GM23338 (cell line): ENCODE measurements around the gene NAE1. TPM values are rescaled to one million over a fixed set of nuclear protein-coding genes. Genes with fewer than 3 reads are reported as not detected.

Experiments
- ATAC-seq: fragments of 200-7000 bp; cut with Tn5 transposase; 3 replicates; pipeline ENCODE4 v1.9.1; 2020
- DNase-seq: peaks from one replicate; pipeline ENCODE4 v3.0.0-alpha.2; 2015; ENCODE audit warnings: low spot score
- H2AFZ ChIP-seq: fragments of 200-600 bp; sonication (generic); 2 replicates; pipeline ENCODE4 v1.8.0; 2016; ENCODE audit warnings: antibody characterized with exemption, mild to moderate bottlenecking, moderate library complexity
- H3F3A ChIP-seq: fragments of 200-600 bp; sonication (generic); replicated peaks from 2 replicates; pipeline ENCODE4 v1.8.0; 2017; ENCODE audit warnings: antibody characterized with exemption, mixed run types, low read depth
- H3K27ac ChIP-seq: fragments of 200-600 bp; sonication (generic); 2 replicates; pipeline ENCODE4 v1.6.1; 2016; ENCODE audit warnings: low read depth
- H3K27me3 ChIP-seq: fragments of 200-600 bp; sonication (generic); 2 replicates; pipeline ENCODE4 v1.8.0; 2016; ENCODE audit warnings: mild to moderate bottlenecking, mixed run types, moderate library complexity; ENCODE audit not compliant: insufficient read depth
- H3K36me3 ChIP-seq: fragments of 200-600 bp; sonication (generic); 2 replicates; pipeline ENCODE4 v1.8.0; 2016; ENCODE audit warnings: mild to moderate bottlenecking; ENCODE audit not compliant: insufficient read depth
- H3K4me1 ChIP-seq: fragments of 200-600 bp; sonication (generic); 2 replicates; pipeline ENCODE4 v1.8.0; 2016; ENCODE audit warnings: mild to moderate bottlenecking, moderate library complexity; ENCODE audit not compliant: insufficient read depth
- H3K4me2 ChIP-seq: fragments of 200-600 bp; sonication (generic); 2 replicates; pipeline ENCODE4 v1.7.1; 2017; ENCODE audit warnings: mixed run types
- H3K4me3 ChIP-seq: fragments of 200-600 bp; sonication (generic); 2 replicates; pipeline ENCODE4 v1.6.1; 2016; ENCODE audit warnings: mixed run types
- H3K79me2 ChIP-seq: fragments of 200-600 bp; sonication (generic); replicated peaks from 2 replicates; pipeline ENCODE4 v1.8.0; 2017; ENCODE audit warnings: mild to moderate bottlenecking; ENCODE audit not compliant: insufficient read depth
- H3K9me2 ChIP-seq: fragments of 200-600 bp; sonication (generic); 2 replicates; pipeline ENCODE4 v1.8.0; 2017; ENCODE audit not compliant: insufficient read depth
- H4K20me1 ChIP-seq: fragments of 200-600 bp; sonication (generic); replicated peaks from 2 replicates; pipeline ENCODE4 v1.8.0; 2017; ENCODE audit warnings: mild to moderate bottlenecking; ENCODE audit not compliant: insufficient read depth
- H3K27ac Mint-ChIP-seq: 2 replicates; pipeline ENCODE4 v1.8.0; 2020; ENCODE audit warnings: inconsistent platforms, mild to moderate bottlenecking, moderate library complexity, mixed read lengths
- H3K27me3 Mint-ChIP-seq: 3 replicates; pipeline ENCODE4 v1.8.0; 2022; ENCODE audit warnings: low read depth, mild to moderate bottlenecking, moderate library complexity, mixed read lengths, inconsistent platforms; ENCODE audit not compliant: insufficient read depth, poor library complexity
- H3K36me3 Mint-ChIP-seq: 3 replicates; pipeline ENCODE4 v1.8.0; 2021; ENCODE audit warnings: low read depth, mild to moderate bottlenecking, inconsistent platforms, moderate library complexity, mixed read lengths
- H3K4me1 Mint-ChIP-seq: 3 replicates; pipeline ENCODE4 v1.8.0; 2020; ENCODE audit warnings: mild to moderate bottlenecking, inconsistent platforms, mixed read lengths
- H3K4me3 Mint-ChIP-seq: 3 replicates; pipeline ENCODE4 v1.8.0; 2021; ENCODE audit warnings: moderate library complexity, mild to moderate bottlenecking, inconsistent platforms, mixed read lengths
- H3K9me3 Mint-ChIP-seq: 3 replicates; pipeline ENCODE4 v1.8.0; 2020; ENCODE audit warnings: moderate library complexity, mild to moderate bottlenecking, inconsistent platforms, mixed read lengths
- CREB1 ChIP-seq: fragments of 250-450 bp; sonication (Bioruptor Pico); IDR thresholded peaks from 2 replicates; pipeline ENCODE4 v1.5.0; 2020; ENCODE audit warnings: low read depth, mild to moderate bottlenecking, moderate library complexity
- JUNB ChIP-seq: IDR thresholded peaks from one replicate; pipeline ENCODE4 v1.6.1; 2016; ENCODE audit warnings: antibody characterized with exemption; ENCODE audit not compliant: unreplicated experiment
- POLR2AphosphoS5 ChIP-seq: IDR thresholded peaks from 2 replicates; pipeline ENCODE4 v1.6.1; 2016; ENCODE audit warnings: antibody characterized with exemption, low read depth
- STAT1 ChIP-seq: IDR thresholded peaks from one replicate; pipeline ENCODE4 v1.6.1; 2016; ENCODE audit warnings: antibody characterized with exemption; ENCODE audit not compliant: unreplicated experiment
- ZNF114 ChIP-seq: fragments of 250-450 bp; sonication (Bioruptor Pico); IDR thresholded peaks from 2 replicates; pipeline ENCODE4 v1.5.0; 2020; ENCODE audit warnings: mild to moderate bottlenecking, moderate library complexity
- ZNF331 ChIP-seq: fragments of 250-450 bp; sonication (Bioruptor Pico); IDR thresholded peaks from 2 replicates; pipeline ENCODE4 v1.5.0; 2020; ENCODE audit warnings: low read depth, mild to moderate bottlenecking, moderate library complexity
- polyA plus RNA-seq: library from polyadenylated mRNA; unstranded; fragments of >200 nt; fragmentation: Nextera tagmentation; extraction: Ambion mirVana; gene quantifications from 2 replicates; pipeline ENCODE4 v1.2.1, GENCODE V29; 2016
- total RNA-seq: library from RNA; depleted of rRNA; stranded (reverse); fragments of >200 nt; shearing (Covaris generic); gene quantifications from 2 replicates; pipeline ENCODE4 v1.2.3, GENCODE V29; 2014
- TF ChIP-seq, protein P1 (sequence below): IDR thresholded peaks from 2 replicates; pipeline ENCODE4 v1.6.1; 2016; ENCODE audit warnings: antibody characterized with exemption
- TF ChIP-seq, protein P2 (sequence below): IDR thresholded peaks from one replicate; pipeline ENCODE4 v1.6.1; 2018; ENCODE audit warnings: antibody characterized with exemption; ENCODE audit not compliant: unreplicated experiment
- TF ChIP-seq, protein P3 (sequence below): fragments of 250-450 bp; sonication (Bioruptor Pico); IDR thresholded peaks from 2 replicates; pipeline ENCODE4 v1.5.0; 2020; ENCODE audit warnings: mild to moderate bottlenecking, moderate library complexity

NAE1 gene
- total and polyA plus RNA-seq, 2 experiments from 2014 or later, result 139 to 209 TPM

DNA sequence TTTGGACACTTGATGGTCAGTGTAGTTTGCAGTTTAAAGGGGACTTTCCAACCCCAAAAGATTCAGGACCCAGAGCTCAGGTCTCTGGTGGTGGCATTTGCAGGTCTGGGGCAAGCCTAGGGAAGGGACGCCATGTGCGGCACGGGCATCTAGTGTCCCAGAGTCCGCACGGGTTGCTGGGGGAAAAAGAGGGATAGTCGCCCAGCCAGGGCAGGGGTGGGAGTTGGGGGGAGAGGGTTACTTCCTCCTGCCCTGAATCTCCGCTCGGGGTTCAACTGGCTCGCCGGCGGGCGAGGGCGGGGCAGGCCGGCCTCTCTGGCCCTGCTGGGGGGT is 13.2 kb upstream of the NAE1 start:
- Histone ChIP-seq H3K4me3 (peak overlapping the region; percentile 69), H2AFZ (peak overlapping the region; percentile 99), H3K79me2 (no peaks in the 10 kb centered on the region), H4K20me1 (no peaks in the 10 kb centered on the region), H3K4me1 (no peaks in the 10 kb centered on the region; the same call in 1 of the 2 replicates), H3K27me3 (peaks cover 51% of the 10 kb centered on the region), H3K36me3 (no peaks in the 10 kb centered on the region), H3K27ac (no peak overlapping the region), H3K4me2 (peak overlapping the region; percentile 86), H3F3A (0 out of 2 replicates have a peak, but pooled peaks cover 6% of the 10 kb centered on the region), H3K9me2 (no peaks in the 10 kb centered on the region; the same call in 1 of the 2 replicates)
- H3K36me3 Mint-ChIP-seq, result no peaks in the 10 kb centered on the region
- no peak overlapping the region for H3K27ac Mint-ChIP-seq
- H3K4me3 Mint-ChIP-seq, result peak overlapping the region; percentile 76
- no peaks in the 10 kb centered on the region; the same call in 2 of the 3 replicates for H3K9me3 Mint-ChIP-seq
- TF ChIP-seq CREB1 (CRISPR knock-in tag) (no peak), JUNB (no peak), POLR2AphosphoS5 (peak; percentile 21; the same call in 1 of the 2 replicates)
- ATAC-seq (no peak; the same call in 2 of the 3 replicates), DNase-seq (peak; percentile 73)
- peaks cover 40% of the 10 kb centered on the region for H3K27me3 Mint-ChIP-seq
- H3K4me1 Mint-ChIP-seq, result peaks cover 16% of the 10 kb centered on the region

DNA sequence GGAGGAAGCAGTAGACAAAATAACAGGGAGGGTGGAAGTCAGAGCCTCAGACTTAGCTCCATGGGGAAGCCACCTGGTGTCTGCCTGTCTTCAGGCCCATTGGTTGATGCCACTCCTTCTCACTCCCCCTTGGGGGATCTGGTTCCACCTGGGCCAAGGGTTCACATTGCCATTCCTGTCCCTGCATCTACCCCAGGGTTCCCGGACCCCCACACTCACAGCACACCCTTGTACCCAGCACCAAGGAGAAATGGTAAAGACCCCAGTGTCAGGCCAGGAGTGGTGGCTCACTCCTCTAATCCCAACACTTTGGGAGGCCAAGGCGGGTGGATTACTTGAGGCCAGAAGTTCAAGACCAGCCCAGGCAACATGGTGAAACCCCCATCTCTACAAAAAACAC is 12.4 kb upstream of the NAE1 start:
- H3K9me2 ChIP-seq, result no peaks in the 10 kb centered on the region; the same call in 1 of the 2 replicates
- DNase-seq (no peak), ATAC-seq (no peak)
- peaks cover 51% of the 10 kb centered on the region for H3K27me3 ChIP-seq
- H3K36me3 Mint-ChIP-seq, result no peaks in the 10 kb centered on the region
- H3K4me2 ChIP-seq, result no peak overlapping the region
- H3K27ac Mint-ChIP-seq, result no peak overlapping the region
- H3K36me3 ChIP-seq, result no peaks in the 10 kb centered on the region
- peaks cover 40% of the 10 kb centered on the region for H3K27me3 Mint-ChIP-seq
- H3K4me3 Mint-ChIP-seq, result peak overlapping the region; percentile 76
- no peak overlapping the region for H3K4me3 ChIP-seq
- H3K9me3 Mint-ChIP-seq, result no peaks in the 10 kb centered on the region; the same call in 2 of the 3 replicates
- H3K4me1 Mint-ChIP-seq, result peaks cover 16% of the 10 kb centered on the region
- H3K27ac ChIP-seq, result no peak overlapping the region
- peak overlapping the region; percentile 99; the same call in 1 of the 2 replicates for H2AFZ ChIP-seq
- no peaks in the 10 kb centered on the region for H3K79me2 ChIP-seq
- no peaks in the 10 kb centered on the region for H4K20me1 ChIP-seq
- no peaks in the 10 kb centered on the region; the same call in 1 of the 2 replicates for H3K4me1 ChIP-seq
- 0 out of 2 replicates have a peak, but pooled peaks cover 6% of the 10 kb centered on the region for H3F3A ChIP-seq
- TF ChIP-seq, protein P1, sequence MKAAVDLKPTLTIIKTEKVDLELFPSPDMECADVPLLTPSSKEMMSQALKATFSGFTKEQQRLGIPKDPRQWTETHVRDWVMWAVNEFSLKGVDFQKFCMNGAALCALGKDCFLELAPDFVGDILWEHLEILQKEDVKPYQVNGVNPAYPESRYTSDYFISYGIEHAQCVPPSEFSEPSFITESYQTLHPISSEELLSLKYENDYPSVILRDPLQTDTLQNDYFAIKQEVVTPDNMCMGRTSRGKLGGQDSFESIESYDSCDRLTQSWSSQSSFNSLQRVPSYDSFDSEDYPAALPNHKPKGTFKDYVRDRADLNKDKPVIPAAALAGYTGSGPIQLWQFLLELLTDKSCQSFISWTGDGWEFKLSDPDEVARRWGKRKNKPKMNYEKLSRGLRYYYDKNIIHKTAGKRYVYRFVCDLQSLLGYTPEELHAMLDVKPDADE, result no peak
- TF ChIP-seq STAT1 (no peak), ZNF114 (CRISPR knock-in tag) (no peak), CREB1 (CRISPR knock-in tag) (no peak), ZNF331 (CRISPR knock-in tag) (no peak), POLR2AphosphoS5 (no peak), JUNB (no peak)
- TF ChIP-seq, protein P2, sequence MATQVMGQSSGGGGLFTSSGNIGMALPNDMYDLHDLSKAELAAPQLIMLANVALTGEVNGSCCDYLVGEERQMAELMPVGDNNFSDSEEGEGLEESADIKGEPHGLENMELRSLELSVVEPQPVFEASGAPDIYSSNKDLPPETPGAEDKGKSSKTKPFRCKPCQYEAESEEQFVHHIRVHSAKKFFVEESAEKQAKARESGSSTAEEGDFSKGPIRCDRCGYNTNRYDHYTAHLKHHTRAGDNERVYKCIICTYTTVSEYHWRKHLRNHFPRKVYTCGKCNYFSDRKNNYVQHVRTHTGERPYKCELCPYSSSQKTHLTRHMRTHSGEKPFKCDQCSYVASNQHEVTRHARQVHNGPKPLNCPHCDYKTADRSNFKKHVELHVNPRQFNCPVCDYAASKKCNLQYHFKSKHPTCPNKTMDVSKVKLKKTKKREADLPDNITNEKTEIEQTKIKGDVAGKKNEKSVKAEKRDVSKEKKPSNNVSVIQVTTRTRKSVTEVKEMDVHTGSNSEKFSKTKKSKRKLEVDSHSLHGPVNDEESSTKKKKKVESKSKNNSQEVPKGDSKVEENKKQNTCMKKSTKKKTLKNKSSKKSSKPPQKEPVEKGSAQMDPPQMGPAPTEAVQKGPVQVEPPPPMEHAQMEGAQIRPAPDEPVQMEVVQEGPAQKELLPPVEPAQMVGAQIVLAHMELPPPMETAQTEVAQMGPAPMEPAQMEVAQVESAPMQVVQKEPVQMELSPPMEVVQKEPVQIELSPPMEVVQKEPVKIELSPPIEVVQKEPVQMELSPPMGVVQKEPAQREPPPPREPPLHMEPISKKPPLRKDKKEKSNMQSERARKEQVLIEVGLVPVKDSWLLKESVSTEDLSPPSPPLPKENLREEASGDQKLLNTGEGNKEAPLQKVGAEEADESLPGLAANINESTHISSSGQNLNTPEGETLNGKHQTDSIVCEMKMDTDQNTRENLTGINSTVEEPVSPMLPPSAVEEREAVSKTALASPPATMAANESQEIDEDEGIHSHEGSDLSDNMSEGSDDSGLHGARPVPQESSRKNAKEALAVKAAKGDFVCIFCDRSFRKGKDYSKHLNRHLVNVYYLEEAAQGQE, result no peak
- TF ChIP-seq, protein P3, sequence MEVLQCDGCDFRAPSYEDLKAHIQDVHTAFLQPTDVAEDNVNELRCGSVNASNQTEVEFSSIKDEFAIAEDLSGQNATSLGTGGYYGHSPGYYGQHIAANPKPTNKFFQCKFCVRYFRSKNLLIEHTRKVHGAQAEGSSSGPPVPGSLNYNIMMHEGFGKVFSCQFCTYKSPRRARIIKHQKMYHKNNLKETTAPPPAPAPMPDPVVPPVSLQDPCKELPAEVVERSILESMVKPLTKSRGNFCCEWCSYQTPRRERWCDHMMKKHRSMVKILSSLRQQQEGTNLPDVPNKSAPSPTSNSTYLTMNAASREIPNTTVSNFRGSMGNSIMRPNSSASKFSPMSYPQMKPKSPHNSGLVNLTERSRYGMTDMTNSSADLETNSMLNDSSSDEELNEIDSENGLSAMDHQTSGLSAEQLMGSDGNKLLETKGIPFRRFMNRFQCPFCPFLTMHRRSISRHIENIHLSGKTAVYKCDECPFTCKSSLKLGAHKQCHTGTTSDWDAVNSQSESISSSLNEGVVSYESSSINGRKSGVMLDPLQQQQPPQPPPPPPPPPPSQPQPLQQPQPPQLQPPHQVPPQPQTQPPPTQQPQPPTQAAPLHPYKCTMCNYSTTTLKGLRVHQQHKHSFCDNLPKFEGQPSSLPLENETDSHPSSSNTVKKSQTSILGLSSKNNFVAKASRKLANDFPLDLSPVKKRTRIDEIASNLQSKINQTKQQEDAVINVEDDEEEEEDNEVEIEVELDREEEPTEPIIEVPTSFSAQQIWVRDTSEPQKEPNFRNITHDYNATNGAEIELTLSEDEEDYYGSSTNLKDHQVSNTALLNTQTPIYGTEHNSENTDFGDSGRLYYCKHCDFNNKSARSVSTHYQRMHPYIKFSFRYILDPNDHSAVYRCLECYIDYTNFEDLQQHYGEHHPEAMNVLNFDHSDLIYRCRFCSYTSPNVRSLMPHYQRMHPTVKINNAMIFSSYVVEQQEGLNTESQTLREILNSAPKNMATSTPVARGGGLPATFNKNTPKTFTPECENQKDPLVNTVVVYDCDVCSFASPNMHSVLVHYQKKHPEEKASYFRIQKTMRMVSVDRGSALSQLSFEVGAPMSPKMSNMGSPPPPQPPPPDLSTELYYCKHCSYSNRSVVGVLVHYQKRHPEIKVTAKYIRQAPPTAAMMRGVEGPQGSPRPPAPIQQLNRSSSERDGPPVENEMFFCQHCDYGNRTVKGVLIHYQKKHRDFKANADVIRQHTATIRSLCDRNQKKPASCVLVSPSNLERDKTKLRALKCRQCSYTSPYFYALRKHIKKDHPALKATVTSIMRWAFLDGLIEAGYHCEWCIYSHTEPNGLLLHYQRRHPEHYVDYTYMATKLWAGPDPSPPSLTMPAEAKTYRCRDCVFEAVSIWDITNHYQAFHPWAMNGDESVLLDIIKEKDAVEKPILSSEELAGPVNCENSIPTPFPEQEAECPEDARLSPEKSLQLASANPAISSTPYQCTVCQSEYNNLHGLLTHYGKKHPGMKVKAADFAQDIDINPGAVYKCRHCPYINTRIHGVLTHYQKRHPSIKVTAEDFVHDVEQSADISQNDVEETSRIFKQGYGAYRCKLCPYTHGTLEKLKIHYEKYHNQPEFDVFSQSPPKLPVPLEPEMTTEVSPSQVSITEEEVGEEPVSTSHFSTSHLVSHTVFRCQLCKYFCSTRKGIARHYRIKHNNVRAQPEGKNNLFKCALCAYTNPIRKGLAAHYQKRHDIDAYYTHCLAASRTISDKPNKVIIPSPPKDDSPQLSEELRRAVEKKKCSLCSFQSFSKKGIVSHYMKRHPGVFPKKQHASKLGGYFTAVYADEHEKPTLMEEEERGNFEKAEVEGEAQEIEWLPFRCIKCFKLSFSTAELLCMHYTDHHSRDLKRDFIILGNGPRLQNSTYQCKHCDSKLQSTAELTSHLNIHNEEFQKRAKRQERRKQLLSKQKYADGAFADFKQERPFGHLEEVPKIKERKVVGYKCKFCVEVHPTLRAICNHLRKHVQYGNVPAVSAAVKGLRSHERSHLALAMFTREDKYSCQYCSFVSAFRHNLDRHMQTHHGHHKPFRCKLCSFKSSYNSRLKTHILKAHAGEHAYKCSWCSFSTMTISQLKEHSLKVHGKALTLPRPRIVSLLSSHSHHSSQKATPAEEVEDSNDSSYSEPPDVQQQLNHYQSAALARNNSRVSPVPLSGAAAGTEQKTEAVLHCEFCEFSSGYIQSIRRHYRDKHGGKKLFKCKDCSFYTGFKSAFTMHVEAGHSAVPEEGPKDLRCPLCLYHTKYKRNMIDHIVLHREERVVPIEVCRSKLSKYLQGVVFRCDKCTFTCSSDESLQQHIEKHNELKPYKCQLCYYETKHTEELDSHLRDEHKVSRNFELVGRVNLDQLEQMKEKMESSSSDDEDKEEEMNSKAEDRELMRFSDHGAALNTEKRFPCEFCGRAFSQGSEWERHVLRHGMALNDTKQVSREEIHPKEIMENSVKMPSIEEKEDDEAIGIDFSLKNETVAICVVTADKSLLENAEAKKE (CRISPR knock-in tag), result no peak
